Astrocyte of the spinal cord (primary cell): ENCODE results near the gene ALDH1L2.
A peak's percentile ranks its signal among the peaks of the same experiment; 100 is the strongest.

Experiments
- DNase-seq: peaks from one replicate; pipeline ENCODE4 v3.0.0; 2011; ENCODE audit warnings: low read depth, low spot score
- H3K4me3 ChIP-seq: 2 replicates; pipeline ENCODE4 v1.5.1; 2011; ENCODE audit warnings: low read depth, mild to moderate bottlenecking, low read length, moderate library complexity
- in situ Hi-C: cut with HindIII; loops from 2 replicates; pipeline ENCODE4 v1.10.0; 2017; ENCODE audit warnings: low sequenced_read_pairs
- TF ChIP-seq, protein P1 (sequence below): IDR thresholded peaks from 2 replicates; pipeline ENCODE4 v1.5.1; 2012; ENCODE audit warnings: low read depth, mild to moderate bottlenecking, low read length, inconsistent platforms

Gene ALDH1L2

DNA sequence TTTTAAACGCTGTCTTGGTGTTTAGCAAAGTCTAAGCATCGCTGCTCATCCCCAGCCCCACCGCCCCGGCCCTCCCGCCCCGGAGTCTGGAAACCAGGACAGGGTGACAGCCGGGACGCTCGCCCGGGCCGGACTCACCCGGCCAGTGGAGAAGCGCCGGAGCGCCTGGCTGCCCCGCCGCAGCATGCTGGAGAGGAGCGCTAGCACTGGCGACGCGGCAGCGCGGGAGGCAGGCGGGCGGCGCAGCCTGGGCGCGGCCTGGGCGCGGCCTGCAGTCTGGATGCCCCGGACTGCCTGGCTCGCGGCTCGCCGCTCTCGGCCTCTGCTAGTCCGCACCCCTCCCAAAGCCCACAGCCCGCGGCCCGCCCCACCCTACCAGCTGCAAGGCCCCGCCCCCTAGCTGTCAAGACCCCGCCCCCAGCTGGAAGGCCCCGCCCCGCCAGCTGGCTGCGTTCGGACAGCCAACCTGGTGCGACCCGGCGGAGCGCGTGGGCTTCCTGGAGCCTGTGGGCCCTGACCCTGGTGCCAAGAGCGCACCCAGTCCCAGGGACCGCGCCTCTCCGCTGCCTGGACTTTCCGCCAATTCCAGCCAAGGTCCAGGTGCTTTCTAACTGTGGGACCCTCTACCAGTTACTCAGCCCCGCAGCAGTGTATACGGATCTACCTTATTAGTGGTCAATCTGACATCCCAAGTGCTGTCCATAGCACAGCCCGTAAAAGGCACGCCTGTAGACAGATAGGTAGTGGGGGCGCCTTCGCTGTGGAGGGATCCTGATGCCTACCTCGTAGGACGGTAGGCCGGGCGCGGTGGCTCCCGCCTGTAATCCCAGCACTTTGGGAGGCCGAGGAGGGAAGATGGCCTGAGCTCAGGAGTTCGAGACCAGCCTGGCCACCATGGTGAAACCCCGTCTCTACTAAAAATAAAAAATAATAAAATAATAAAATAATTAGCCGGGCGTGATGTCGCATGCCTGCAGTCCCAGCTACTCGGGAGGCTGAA, at the start of gene ALDH1L2:
Gene ALDH1L2, minus strand, starts transcription at position 208 of the 1,000 bp plus-strand sequence. Its CDS starts 22 bp downstream, at position 186.
- H3K4me3 ChIP-seq, result peak within 1 kb of the TSS; percentile 78

DNA sequence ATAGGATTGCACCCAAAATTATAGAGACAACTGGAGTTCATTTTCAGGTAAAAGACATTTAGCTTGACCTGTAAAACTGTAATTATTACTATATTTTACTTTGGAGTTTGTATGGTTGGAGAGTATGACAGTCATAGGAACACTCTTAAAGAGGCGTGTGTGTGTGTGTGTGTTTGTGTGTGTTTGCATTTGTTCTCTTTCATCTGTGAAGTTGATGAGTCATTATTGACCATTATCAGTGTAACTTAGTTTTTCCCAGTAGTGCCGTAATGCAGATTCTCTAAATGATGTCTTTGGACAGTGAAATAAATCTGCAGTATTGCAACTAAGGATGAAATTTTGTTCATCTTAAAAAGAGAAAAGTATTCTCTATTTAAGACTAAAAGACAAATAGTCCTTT, 36.3 kb upstream of the ALDH1L2 start:
- no peak overlapping the region for H3K4me3 ChIP-seq
- peak; percentile 13 for DNase-seq
- TF ChIP-seq, protein P1, sequence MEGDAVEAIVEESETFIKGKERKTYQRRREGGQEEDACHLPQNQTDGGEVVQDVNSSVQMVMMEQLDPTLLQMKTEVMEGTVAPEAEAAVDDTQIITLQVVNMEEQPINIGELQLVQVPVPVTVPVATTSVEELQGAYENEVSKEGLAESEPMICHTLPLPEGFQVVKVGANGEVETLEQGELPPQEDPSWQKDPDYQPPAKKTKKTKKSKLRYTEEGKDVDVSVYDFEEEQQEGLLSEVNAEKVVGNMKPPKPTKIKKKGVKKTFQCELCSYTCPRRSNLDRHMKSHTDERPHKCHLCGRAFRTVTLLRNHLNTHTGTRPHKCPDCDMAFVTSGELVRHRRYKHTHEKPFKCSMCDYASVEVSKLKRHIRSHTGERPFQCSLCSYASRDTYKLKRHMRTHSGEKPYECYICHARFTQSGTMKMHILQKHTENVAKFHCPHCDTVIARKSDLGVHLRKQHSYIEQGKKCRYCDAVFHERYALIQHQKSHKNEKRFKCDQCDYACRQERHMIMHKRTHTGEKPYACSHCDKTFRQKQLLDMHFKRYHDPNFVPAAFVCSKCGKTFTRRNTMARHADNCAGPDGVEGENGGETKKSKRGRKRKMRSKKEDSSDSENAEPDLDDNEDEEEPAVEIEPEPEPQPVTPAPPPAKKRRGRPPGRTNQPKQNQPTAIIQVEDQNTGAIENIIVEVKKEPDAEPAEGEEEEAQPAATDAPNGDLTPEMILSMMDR, result no peak
- in situ Hi-C loops, result no loop called here

More for the DNA sequence above, at the start of gene ALDH1L2:
- TF ChIP-seq, protein P1, result no peak
- DNase-seq, result peak; percentile 90
- in situ Hi-C loops, result no loop called here

DNA sequence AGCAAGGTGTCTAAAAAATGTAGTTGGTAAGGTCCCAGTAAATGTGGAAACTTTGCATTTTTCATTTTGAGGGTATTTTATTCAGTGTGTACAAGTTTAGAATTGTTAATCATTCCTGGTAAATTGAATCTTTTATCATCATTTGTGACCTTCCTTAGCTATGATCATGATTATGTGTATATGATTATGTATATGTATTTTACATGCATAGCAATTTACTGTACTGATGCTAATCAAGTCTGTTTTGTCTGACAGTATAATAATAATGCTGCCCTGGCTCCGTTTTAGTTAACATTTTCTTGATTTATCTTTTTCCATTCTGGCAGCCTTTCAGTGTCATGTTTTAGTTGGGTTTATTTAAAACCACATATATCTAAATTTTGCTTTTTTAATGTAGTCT, 32.7 kb upstream of the ALDH1L2 start:
- TF ChIP-seq, protein P1, result no peak

DNA sequence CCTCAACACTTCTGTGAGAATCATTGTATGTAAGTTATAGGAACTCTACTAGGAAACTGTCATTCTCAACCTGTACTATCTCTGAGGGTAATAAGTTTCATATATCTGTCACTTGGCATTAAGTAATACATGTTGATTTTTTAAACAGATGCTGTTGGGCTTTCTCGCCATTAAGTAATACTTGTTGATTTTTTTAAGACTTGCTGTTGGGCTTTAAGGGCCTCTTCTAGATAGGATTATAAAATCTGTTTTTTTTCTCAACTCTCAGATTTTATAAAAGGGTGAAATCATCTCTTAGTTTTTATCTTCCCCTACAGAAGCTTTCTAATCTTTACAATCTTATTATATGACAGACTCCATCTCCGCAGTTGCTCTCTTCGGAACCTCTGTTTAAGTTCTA, 28.8 kb upstream of the ALDH1L2 start:
- in situ Hi-C loops, result no loop called here

More for the DNA sequence above, 32.7 kb upstream of the ALDH1L2 start:
- DNase-seq, result no peak
- in situ Hi-C loops, result no loop called here
- H3K4me3 ChIP-seq, result no peak overlapping the region

DNA sequence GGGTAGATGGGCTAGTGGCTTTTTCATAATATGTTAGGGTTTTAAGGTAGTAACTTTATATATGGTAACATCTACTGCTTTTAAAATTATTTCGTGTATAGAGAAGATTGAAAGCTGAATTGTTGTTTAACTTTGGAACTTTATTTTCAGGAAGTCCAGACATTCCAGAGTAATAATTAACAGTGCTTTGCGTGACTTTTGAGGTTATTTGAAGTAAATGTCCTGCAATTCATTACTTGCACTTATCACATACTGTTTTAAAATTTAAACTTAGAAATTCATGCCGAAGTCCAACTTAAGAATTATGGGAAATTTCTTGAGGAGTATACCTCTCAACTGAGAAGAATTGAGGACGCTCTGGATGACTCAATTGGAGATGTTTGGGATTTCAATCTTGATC, 26.6 kb upstream of the ALDH1L2 start:
- in situ Hi-C loops, result no loop called here
- H3K4me3 ChIP-seq, result no peak overlapping the region
- TF ChIP-seq, protein P1, result no peak
- no peak for DNase-seq

More for the DNA sequence above, 28.8 kb upstream of the ALDH1L2 start:
- H3K4me3 ChIP-seq, result no peak overlapping the region
- DNase-seq, result no peak
- TF ChIP-seq, protein P1, result no peak

DNA sequence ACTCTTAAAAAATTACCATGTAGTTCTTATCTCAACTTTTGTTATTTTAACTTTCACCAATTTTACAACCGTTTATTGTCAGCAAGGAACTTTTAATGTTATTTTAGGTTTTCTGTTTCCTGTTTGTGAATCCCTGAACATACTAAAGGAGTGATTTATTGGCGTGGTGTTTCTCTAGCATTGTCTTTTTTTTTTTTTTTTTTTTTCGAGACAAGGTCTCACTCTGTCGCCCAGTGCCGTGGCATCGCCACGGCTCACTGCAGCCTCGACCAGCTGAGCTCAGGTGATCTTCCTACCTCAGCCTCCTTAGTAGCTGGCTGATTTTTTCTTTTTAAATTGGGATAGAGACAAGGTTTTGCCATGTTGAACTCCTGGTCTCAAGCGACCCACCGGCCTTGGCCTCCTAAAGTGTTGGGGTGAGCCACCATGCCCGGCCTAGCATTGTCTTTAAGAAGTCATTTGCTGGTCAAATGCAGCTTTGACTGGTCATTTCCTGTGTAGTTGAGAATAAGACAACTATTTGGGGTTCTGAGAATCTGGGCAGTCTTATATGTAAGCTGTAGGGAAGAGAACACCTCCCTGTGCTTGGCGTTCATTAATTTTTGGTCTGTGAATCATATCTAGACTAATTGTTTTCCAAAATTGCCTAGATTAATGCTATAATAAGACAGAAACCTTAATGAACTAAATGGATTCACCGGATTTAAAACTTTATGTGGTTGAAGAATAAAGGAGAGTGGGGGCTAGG, 25.4 kb upstream of the ALDH1L2 start:
- peak; percentile 32 for DNase-seq
- in situ Hi-C loops, result no loop called here
- TF ChIP-seq, protein P1, result no peak
- peak overlapping the region; percentile 91 for H3K4me3 ChIP-seq
